Psoas muscle (tissue), 8 donors: ENCODE measurements around the gene CADM3. TPM values are rescaled to one million over a fixed set of nuclear protein-coding genes. Genes with fewer than 3 reads are reported as not detected.

Experiments
- ATAC-seq, 4 donors: fragments of 200-7000 bp; cut with Tn5 transposase; one replicate each; pipeline ENCODE4 v1.9.1; 2020; ENCODE audit warnings: moderate library complexity in 3 of 4, mild to moderate bottlenecking in 2 of 4
- DNase-seq, 2 donors: peaks; one replicate each; pipeline ENCODE4 v3.0.0-alpha.2; 2020
- H3K27ac ChIP-seq: fragments of 200-600 bp; one replicate; pipeline ENCODE4 v1.8.0; 2022
- H3K27me3 ChIP-seq, 3 donors: fragments of 200-600 bp in 1 of 3; one replicate each; pipeline versions ENCODE4 v1.6.1 to v1.8.0; 2013 to 2022; ENCODE audit warnings: low read length in 2 of 3, mild to moderate bottlenecking in 2 of 3, moderate library complexity in 1 of 3; ENCODE audit not compliant: insufficient read depth in 3 of 3
- H3K36me3 ChIP-seq, 2 donors: fragments of 200-600 bp in 1 of 2; one replicate each; pipeline versions ENCODE4 v1.6.1 to v1.8.0; 2013 to 2022; ENCODE audit warnings: low read depth in 1 of 2, mild to moderate bottlenecking in 1 of 2, moderate library complexity in 1 of 2; ENCODE audit not compliant: insufficient read depth in 1 of 2
- H3K4me1 ChIP-seq: fragments of 200-600 bp; one replicate; pipeline ENCODE4 v1.8.0; 2022
- H3K4me3 ChIP-seq: fragments of 200-600 bp; one replicate; pipeline ENCODE4 v1.8.0; 2022; ENCODE audit warnings: mild to moderate bottlenecking
- H3K9me3 ChIP-seq: fragments of 200-600 bp; one replicate; pipeline ENCODE4 v1.8.0; 2022
- CTCF ChIP-seq: fragments of 200-600 bp; IDR thresholded peaks from one replicate; pipeline ENCODE4 v1.8.0; 2022; ENCODE audit warnings: antibody characterized with exemption
- WGBS, 3 donors: extraction: QIAGEN DNeasy Blood & Tissue Kit; methylation state at CpG; one replicate each; pipeline versions ENCODE4 v1.1.6 to v1.1.7; 2013; 5-methylcytosine and 5-hydroxymethylcytosine counted together
- intact Hi-C, 2 donors: fragments of 100-400 bp; cut with DNase I; formaldehyde crosslinking; loops; one replicate each; pipeline versions ENCODE4 v1.11.0 to v1.14.2; 2022
- polyA plus RNA-seq, 3 donors: library from polyadenylated mRNA; stranded (reverse); fragments of 200-250 nt; gene quantifications; one replicate each; pipeline ENCODE4 v1.2.3, GENCODE V29; 2013
- total RNA-seq, 4 donors: library from RNA; stranded (reverse); fragmentation: NEBNext Ultra II Directional in 2 of 4; extraction: Animal tissue kit (Norgen Biotek cat#: 25700) in 2 of 4; gene quantifications; one replicate each; pipeline versions ENCODE4 v1.2.1 to v1.2.4, GENCODE V29; 2021 to 2023
- donor health status: healthy with polysubstance abuse.
- donor health status: DM: no; HTN: no; CAD: no; lungs with moderate emphysema.
- donor health status: Bipolar disorder and iron deficiency.
- donor health status: healthy.
- donor health status: DM: yes; HTN: yes; CAD: no.
- donor health status: DM: no; HTN: no; CAD: no.
- donor health status: DM: no; HTN: no; CAD: no.
- donor health status: DM: yes; HTN: yes; CAD: no.

CADM3 gene
- total and polyA plus RNA-seq, 7 donors: 0.32 to 2.2 (median 0.89) TPM

GRCh38 chr1:159204161-159205141 lies 33.0 kb downstream of the CADM3 start, which contains the start of gene ACKR1:
Gene ACKR1 (plus strand): TSS chr1:159204875. CDS start chr1:159204960, 85 bp downstream.
- DNase-seq (no peak), ATAC-seq (no peak)
- Histone ChIP-seq H3K4me3 (peak within 1 kb of the TSS; percentile 22), H3K36me3 (no peaks in the 10 kb centered on the region), H3K4me1 (no peaks in the 10 kb centered on the region), H3K27ac (no peak within 1 kb of the TSS), H3K9me3 (no peaks in the 10 kb centered on the region), H3K27me3 (peaks cover 2 to 32% (median 4%) of the 10 kb centered on the region in 3 donors)
- intact Hi-C loops: no loop called here
- WGBS, 3 donors: 50 to 58% (median 55%) methylated on average over 13 of the region's 13 CpGs
- TF ChIP-seq CTCF: no peak

GRCh38 chr1:159205225-159205624 lies 33.8 kb downstream of the CADM3 start:
- Histone ChIP-seq H3K4me1 (no peaks in the 10 kb centered on the region), H3K36me3 (no peaks in the 10 kb centered on the region), H3K27ac (no peak overlapping the region), H3K9me3 (no peaks in the 10 kb centered on the region), H3K27me3 (peaks cover 4 to 29% (median 5%) of the 10 kb centered on the region in 3 donors), H3K4me3 (peak overlapping the region; percentile 22)
- DNase-seq (no peak), ATAC-seq (no peak)
- intact Hi-C loops: no loop called here
- TF ChIP-seq CTCF: no peak
- whole genome bisulfite sequencing, 3 donors: 38 to 49% (median 47%) methylated on average over 6 of the region's 6 CpGs

- Histone ChIP-seq H3K4me1 (no peaks in the 10 kb centered on the region), H3K36me3 (no peaks in the 10 kb centered on the region), H3K4me3 (peak overlapping the region; percentile 22), H3K27me3 (peaks cover 4 to 34% (median 5%) of the 10 kb centered on the region in 3 donors), H3K9me3 (no peaks in the 10 kb centered on the region), H3K27ac (no peak overlapping the region)
- TF ChIP-seq CTCF: no peak
- intact Hi-C loops: no loop called here
- whole genome bisulfite sequencing, 3 donors: 81 to 93% (median 85%) methylated on average over 4 of the region's 4 CpGs
- ATAC-seq (no peak), DNase-seq (no peak)
Measured at GRCh38 chr1:159206110-159206509, 34.7 kb downstream of the CADM3 start.

- TF ChIP-seq CTCF: no peak
- no peaks in the 10 kb centered on the region for H3K4me1 ChIP-seq
- H3K36me3 ChIP-seq: no peaks in the 10 kb centered on the region
- H3K9me3 ChIP-seq: no peaks in the 10 kb centered on the region
- peaks cover 4 to 34% (median 5%) of the 10 kb centered on the region in 3 donors for H3K27me3 ChIP-seq
- no peak overlapping the region for H3K27ac ChIP-seq
- no peak overlapping the region for H3K4me3 ChIP-seq
- 85 to 86% (median 86%) methylated on average over 5 of the region's 5 CpGs for WGBS, 3 donors
- intact Hi-C loops: no loop called here
- DNase-seq: no peak
- ATAC-seq: no peak
Measured at GRCh38 chr1:159207080-159207479, 35.7 kb downstream of the CADM3 start.
